ENCODE results near the gene TSPAN13. TPM values are rescaled to one million over a fixed set of nuclear protein-coding genes. Genes with fewer than 3 reads are reported as not detected.

Gene TSPAN13
- total RNA-seq (10 to 100 TPM in 5 of 10 donors, 1 to 10 TPM in 5; 6.8 to 26.3 (median 10.0) TPM), polyA plus RNA-seq (10 to 100 TPM; 26.4 to 40.1 TPM)
- long read RNA-seq, donor 1, transcript TSPAN13-201 (6 exons, 2,093 nt), result major isoform, 50 of 50 reads
- long read RNA-seq, donor 1, partial matches to known transcripts, result 0 of 50 reads
- long read RNA-seq, donor 1, other reads (novel, unspliced or antisense), result 0 of 50 reads
- long read RNA-seq, donor 2, transcript TSPAN13-201 (6 exons, 2,093 nt), result major isoform, 30 of 31 reads
- long read RNA-seq, donor 2, partial matches to known transcripts, result 1 of 31 reads
- long read RNA-seq, donor 2, other reads (novel, unspliced or antisense), result 0 of 31 reads
- long read RNA-seq, donor 3, transcript TSPAN13-201 (6 exons, 2,093 nt), result major isoform, 70 of 75 reads
- long read RNA-seq, donor 3, partial matches to known transcripts, result 4 of 75 reads
- long read RNA-seq, donor 3, other reads (novel, unspliced or antisense), result 1 of 75 reads

DNA sequence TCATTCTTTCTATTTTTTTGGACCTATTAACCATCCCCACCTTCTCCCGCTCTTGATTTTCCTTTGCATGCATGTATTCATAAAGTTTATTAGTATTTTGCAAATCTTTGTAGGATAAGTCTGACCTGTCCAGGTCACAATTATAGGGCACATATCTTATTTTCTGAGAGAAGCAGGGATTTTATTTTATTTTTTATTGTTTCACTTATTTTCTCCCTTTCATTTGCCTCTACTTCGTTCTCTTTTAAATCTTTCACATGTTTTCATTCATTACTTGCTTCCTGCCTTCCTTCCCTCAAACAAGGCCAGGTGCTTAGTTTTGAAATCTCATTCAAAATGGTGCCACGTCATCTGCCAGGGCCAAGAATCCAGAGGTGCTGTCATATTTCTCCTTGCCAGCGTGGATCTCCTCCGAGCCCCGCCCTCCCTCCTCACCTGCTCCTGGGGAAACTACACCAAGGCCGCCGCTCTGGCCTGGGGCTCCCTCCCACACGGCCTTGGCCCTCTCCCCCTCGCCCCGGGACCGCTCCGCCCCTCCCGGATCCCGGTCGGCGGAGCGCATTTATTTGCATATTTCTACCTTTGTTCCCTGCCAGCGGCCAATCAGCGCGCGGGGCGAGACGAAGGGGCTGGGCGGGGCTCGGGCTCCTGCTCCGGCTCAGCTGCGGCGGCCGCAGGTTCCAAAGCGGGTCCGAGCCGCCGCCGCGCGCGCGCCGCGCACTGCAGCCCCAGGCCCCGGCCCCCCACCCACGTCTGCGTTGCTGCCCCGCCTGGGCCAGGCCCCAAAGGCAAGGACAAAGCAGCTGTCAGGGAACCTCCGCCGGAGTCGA lies at the start of gene TSPAN13:
Gene TSPAN13, plus strand, starts transcription at position 654 of the 830 bp plus-strand sequence. CDS start 213 bp downstream, outside the sequence.
- DNase-seq (peak; percentile 79 to 80), ATAC-seq (peak; percentile 91 to 97 (median 94))
- Histone ChIP-seq H3K4me1 (peaks cover 0 to 23% (median 6%) of the 10 kb centered on the region in 9 donors), H3K27ac (peak within 1 kb of the TSS; percentile 4 to 86 (median 75)), H3K36me3 (no peaks in the 10 kb centered on the region), H3K27me3 (peaks cover 0 to 16% (median 0%) of the 10 kb centered on the region in 7 donors), H3K4me3 (peak within 1 kb of the TSS; percentile 60 to 97 (median 74)), H3K9me3 (no peaks in the 10 kb centered on the region)
- intact Hi-C loops (cut with DNase I), result loop anchor here in 1 of 10 donors (5.0 kb wide), 1 partner anchor 106 kb away; the partner anchor contains the start of genes ANKMY2 and BZW2
- TF ChIP-seq, protein P1, sequence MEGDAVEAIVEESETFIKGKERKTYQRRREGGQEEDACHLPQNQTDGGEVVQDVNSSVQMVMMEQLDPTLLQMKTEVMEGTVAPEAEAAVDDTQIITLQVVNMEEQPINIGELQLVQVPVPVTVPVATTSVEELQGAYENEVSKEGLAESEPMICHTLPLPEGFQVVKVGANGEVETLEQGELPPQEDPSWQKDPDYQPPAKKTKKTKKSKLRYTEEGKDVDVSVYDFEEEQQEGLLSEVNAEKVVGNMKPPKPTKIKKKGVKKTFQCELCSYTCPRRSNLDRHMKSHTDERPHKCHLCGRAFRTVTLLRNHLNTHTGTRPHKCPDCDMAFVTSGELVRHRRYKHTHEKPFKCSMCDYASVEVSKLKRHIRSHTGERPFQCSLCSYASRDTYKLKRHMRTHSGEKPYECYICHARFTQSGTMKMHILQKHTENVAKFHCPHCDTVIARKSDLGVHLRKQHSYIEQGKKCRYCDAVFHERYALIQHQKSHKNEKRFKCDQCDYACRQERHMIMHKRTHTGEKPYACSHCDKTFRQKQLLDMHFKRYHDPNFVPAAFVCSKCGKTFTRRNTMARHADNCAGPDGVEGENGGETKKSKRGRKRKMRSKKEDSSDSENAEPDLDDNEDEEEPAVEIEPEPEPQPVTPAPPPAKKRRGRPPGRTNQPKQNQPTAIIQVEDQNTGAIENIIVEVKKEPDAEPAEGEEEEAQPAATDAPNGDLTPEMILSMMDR (IDR thresholded peaks at IDR 0.05), result no peak
- WGBS, 2 donors, result 4% methylated on average over 48 of the region's 48 CpGs

DNA sequence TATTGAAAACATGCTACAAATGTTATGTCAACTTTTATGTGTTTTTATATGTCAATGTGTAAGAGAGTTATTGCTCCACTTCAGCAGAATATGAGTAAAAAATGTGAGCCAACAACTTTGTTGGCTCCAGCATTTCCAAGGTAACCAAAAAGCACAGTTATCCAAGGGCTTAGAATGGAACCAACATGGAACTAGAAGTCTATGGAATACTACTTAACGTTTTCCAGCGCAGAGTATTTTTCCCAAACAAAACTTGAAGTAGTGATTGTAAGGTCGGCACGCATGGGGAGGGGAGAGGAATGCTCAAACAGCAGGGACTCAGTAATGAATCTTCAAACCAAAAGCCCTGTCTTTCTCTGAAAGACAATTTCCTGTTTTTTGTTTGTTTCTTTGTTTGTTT lies 45.0 kb upstream of the TSPAN13 start:
- WGBS, 2 donors, result 94 to 97% methylated on average over 4 of the region's 4 CpGs
- H3K4me1 ChIP-seq, result peaks cover 0 to 6% (median 0%) of the 10 kb centered on the region in 9 donors
- H3K9me3 ChIP-seq, result no peaks in the 10 kb centered on the region
- TF ChIP-seq, protein P1 (IDR thresholded peaks at IDR 0.05), result no peak
- intact Hi-C loops (cut with DNase I), result no loop called here
- H3K36me3 ChIP-seq, result peaks cover 0 to 53% (median 17%) of the 10 kb centered on the region in 9 donors
- H3K27ac ChIP-seq, result peak overlapping the region in 1 of 10 donors; percentile 33
- no peak overlapping the region for H3K4me3 ChIP-seq
- no peak for ATAC-seq
- DNase-seq, result no peak
- H3K27me3 ChIP-seq, result no peaks in the 10 kb centered on the region

DNA sequence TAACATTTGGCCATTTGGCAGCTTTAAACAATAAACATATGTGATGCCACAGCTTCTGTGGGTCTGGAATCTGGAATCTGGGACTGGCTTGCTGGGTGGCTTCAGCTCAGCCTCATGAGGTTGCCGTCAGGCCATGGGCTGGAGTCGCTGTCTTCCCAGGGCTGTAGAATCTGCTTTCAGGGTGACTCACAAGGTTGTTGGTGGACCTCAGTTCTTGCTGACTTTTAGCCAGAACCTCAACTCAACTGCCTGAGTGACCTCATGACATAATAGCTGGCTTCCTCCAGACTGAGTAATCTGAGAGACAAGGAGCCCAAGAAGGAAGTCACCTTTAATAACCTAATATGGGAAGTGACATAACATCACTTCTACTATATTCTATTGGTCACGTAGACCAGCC lies 44.6 kb upstream of the TSPAN13 start:
- Histone ChIP-seq H3K9me3 (no peaks in the 10 kb centered on the region), H3K36me3 (peaks cover 0 to 48% (median 17%) of the 10 kb centered on the region in 9 donors), H3K4me3 (no peak overlapping the region), H3K27me3 (no peaks in the 10 kb centered on the region), H3K4me1 (peaks cover 0 to 6% (median 0%) of the 10 kb centered on the region in 9 donors), H3K27ac (peak overlapping the region in 1 of 10 donors; percentile 33)
- WGBS, 2 donors, result 86 to 96% methylated on average over 3 of the region's 3 CpGs
- peak in 7 of 8 donors; percentile 14 to 83 (median 42) for ATAC-seq
- peak in 1 of 2 donors; percentile 8 for DNase-seq
- TF ChIP-seq, protein P1 (IDR thresholded peaks at IDR 0.05), result no peak
- intact Hi-C loops (cut with DNase I), result no loop called here

DNA sequence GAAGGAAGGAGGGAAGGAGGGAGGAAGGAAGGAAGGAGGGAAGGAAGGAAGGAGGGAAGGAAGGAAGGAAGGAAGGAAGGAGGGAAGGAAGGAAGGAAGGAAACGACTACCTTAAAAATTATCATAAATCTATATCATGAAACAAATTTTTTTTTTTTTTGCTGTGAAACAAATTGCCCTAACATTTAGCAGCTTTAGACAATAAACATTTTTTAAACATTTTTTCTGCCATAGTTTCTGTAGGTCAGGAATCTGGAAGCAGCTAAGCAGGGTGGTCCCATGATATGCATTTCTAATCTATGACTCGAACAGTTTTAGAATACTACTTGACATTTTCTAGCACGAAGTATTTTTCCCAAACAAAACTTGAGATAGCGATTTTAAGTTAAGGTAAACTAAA lies 42.9 kb upstream of the TSPAN13 start:
- Histone ChIP-seq H3K36me3 (peaks cover 0 to 32% (median 7%) of the 10 kb centered on the region in 9 donors), H3K27ac (no peak overlapping the region), H3K9me3 (no peaks in the 10 kb centered on the region), H3K27me3 (no peaks in the 10 kb centered on the region), H3K4me1 (peaks cover 0 to 6% (median 0%) of the 10 kb centered on the region in 9 donors), H3K4me3 (no peak overlapping the region)
- TF ChIP-seq, protein P1 (IDR thresholded peaks at IDR 0.05), result no peak
- ATAC-seq (no peak), DNase-seq (no peak)
- 75 to 76% methylated on average over 4 of the region's 4 CpGs for WGBS, 2 donors
- intact Hi-C loops (cut with DNase I), result loop anchor here in 1 of 10 donors (5.0 kb wide), 1 partner anchor 202 kb away; no protein-coding TSS in a partner anchor
